Nephron progenitor cell (in vitro differentiated cells): ENCODE results near the gene ZNF710.

Source experiments
- DNase-seq: peaks from one replicate; pipeline ENCODE4 v3.0.0; 2021
- H3K27ac Mint-ChIP-seq: 2 replicates; pipeline ENCODE4 v1.8.0; 2021; ENCODE audit warnings: mild to moderate bottlenecking, moderate library complexity, mixed read lengths
- H3K27me3 Mint-ChIP-seq: 2 replicates; pipeline ENCODE4 v1.8.0; 2021; ENCODE audit warnings: mild to moderate bottlenecking, low read depth, mixed read lengths; ENCODE audit not compliant: poor library complexity
- H3K36me3 Mint-ChIP-seq: 2 replicates; pipeline ENCODE4 v1.8.0; 2021; ENCODE audit warnings: low read depth, mixed read lengths
- H3K4me1 Mint-ChIP-seq: 2 replicates; pipeline ENCODE4 v1.8.0; 2021; ENCODE audit warnings: mixed read lengths
- H3K4me3 Mint-ChIP-seq: 2 replicates; pipeline ENCODE4 v1.8.0; 2021; ENCODE audit warnings: mild to moderate bottlenecking, moderate library complexity, mixed read lengths
- H3K9me3 Mint-ChIP-seq: 2 replicates; pipeline ENCODE4 v1.8.0; 2021; ENCODE audit warnings: mild to moderate bottlenecking, moderate library complexity, mixed read lengths
- CTCF ChIP-seq: fragments of 200-600 bp; sonication (generic); IDR thresholded peaks from 2 replicates; pipeline ENCODE4 v1.5.0; 2021; ENCODE audit warnings: antibody characterized with exemption

The ZNF710 gene

GRCh38 chr15:90091156-90091931 lies 90.2 kb downstream of the ZNF710 start:
- no peak for TF ChIP-seq CTCF
- H3K36me3 Mint-ChIP-seq = peaks cover 77% of the 10 kb centered on the region
- no peak for DNase-seq
- no peak overlapping the region for H3K4me3 Mint-ChIP-seq
- peaks cover 14% of the 10 kb centered on the region for H3K4me1 Mint-ChIP-seq
- peak overlapping the region; percentile 51 for H3K27ac Mint-ChIP-seq
- H3K9me3 Mint-ChIP-seq = peaks cover 10% of the 10 kb centered on the region
- H3K27me3 Mint-ChIP-seq = peaks cover 14% of the 10 kb centered on the region

DNA sequence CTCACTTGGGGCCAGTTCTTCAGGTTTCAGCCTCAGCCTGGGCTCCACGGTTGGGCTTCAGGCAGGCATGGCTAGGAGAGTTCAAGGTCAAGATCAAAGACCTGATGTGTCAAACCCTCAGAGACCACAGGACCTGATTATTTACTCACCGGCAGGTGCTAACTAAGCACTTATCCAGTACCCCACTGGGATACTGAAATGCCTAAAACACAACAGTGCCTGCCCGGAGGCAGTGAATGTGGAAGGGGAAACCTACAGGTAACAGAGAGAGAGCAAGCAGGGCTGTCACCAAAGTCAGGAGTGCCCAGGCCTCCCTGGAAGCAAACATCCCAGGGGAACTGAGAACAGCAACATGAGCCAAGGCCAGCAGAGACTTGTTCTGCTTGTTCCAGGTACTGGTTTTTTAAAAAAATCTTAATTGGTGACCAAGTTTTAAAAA lies 94.4 kb downstream of the ZNF710 start:
- H3K27me3 Mint-ChIP-seq = peaks cover 14% of the 10 kb centered on the region
- peaks cover 10% of the 10 kb centered on the region for H3K9me3 Mint-ChIP-seq
- H3K4me1 Mint-ChIP-seq = peaks cover 50% of the 10 kb centered on the region
- peak overlapping the region; percentile 77 for H3K27ac Mint-ChIP-seq
- TF ChIP-seq CTCF = no peak
- DNase-seq = no peak
- peaks cover 36% of the 10 kb centered on the region for H3K36me3 Mint-ChIP-seq
- H3K4me3 Mint-ChIP-seq = no peak overlapping the region

DNA sequence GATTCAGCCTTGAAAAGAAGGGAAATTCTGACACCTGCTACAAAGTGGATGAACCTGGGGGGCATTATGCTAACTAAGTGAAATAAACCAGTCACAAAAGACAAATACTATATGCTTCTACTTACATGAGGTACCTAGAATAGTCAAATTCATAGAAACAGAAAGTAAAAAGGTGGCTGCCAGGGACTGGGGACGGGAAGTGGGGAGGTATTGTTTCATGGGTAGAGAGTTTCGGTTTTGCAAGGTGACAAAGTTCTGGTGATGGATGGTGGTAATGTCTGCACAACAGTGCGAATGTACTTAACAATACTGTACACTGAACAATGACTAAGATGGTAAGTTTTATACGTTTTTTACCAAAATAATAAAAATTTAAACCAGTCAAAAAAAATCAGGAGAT lies 96.4 kb downstream of the ZNF710 start:
- peaks cover 19% of the 10 kb centered on the region for H3K36me3 Mint-ChIP-seq
- H3K4me1 Mint-ChIP-seq = peaks cover 61% of the 10 kb centered on the region
- H3K27me3 Mint-ChIP-seq = peaks cover 14% of the 10 kb centered on the region
- DNase-seq = no peak
- H3K27ac Mint-ChIP-seq = no peak overlapping the region
- no peak overlapping the region for H3K4me3 Mint-ChIP-seq
- H3K9me3 Mint-ChIP-seq = peaks cover 6% of the 10 kb centered on the region
- no peak for TF ChIP-seq CTCF

GRCh38 chr15:90099072-90099867 lies 98.1 kb downstream of the ZNF710 start:
- TF ChIP-seq CTCF = no peak
- H3K36me3 Mint-ChIP-seq = peaks cover 8% of the 10 kb centered on the region
- no peak for DNase-seq
- peaks cover 76% of the 10 kb centered on the region for H3K4me1 Mint-ChIP-seq
- peaks cover 24% of the 10 kb centered on the region for H3K27me3 Mint-ChIP-seq
- no peaks in the 10 kb centered on the region for H3K9me3 Mint-ChIP-seq
- H3K27ac Mint-ChIP-seq = peak overlapping the region; percentile 49
- peak overlapping the region; percentile 6 for H3K4me3 Mint-ChIP-seq

- TF ChIP-seq CTCF = no peak
- H3K36me3 Mint-ChIP-seq = peaks cover 7% of the 10 kb centered on the region
- H3K27me3 Mint-ChIP-seq = peaks cover 26% of the 10 kb centered on the region
- peak overlapping the region; percentile 87 for H3K4me3 Mint-ChIP-seq
- no peak overlapping the region for H3K27ac Mint-ChIP-seq
- DNase-seq = no peak
- peaks cover 76% of the 10 kb centered on the region for H3K4me1 Mint-ChIP-seq
- no peaks in the 10 kb centered on the region for H3K9me3 Mint-ChIP-seq
Measured at GRCh38 chr15:90099868-90100831, 99.0 kb downstream of the ZNF710 start.
